ENCODE measurements around the gene ABR. TPM values are rescaled to one million over a fixed set of nuclear protein-coding genes. Genes with fewer than 3 reads are reported as not detected.
"Not testable (repeated sequence)": the region's sequence is repeated elsewhere in the genome, so short reads cannot be mapped to it uniquely, and the experiment has no call there.

Gene ABR
- polyA plus RNA-seq, 3 donors: 55.2 to 63.0 (median 58.7) TPM

DNA sequence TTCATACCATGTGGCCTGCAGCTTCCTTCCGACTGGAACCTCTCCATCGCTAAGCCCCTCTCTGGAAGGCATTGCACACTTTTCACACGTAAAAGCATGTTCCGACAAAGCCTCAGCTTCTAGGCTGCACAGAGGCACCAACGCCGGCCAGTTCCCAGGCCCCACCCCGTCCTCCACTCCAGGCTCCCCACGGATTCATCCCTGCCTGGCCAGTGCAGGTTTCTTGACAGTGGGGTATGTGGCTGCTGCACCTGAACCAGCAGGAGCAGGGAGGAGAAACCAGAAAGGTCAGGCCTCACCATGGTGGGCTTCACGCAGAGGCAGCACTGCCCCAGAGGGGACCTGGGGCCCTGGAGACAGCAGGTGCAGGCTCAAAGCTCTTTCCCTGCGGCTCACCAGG is 168.6 kb downstream of the ABR start:
- no peak for DNase-seq

DNA sequence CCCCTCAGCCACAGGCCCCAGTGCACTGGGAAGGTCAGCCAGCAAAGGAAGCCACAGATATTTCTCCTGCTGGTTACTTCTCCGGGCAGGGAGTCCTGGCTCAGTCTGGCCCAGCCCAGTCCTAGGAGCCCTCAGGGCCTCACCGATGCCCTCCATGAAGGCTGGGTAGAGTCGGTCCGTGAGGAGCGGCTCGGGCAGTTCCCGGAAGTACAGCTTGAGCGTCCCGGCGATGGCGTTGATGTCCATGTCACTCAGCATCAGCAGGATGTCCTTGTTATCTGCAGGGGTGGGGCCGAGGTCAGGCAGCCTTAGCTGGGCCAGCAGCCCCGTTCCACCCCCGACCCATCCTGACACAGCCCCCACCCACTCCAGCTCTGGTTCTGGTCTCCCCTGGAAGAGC is 169.2 kb downstream of the ABR start:
- DNase-seq: no peak

DNA sequence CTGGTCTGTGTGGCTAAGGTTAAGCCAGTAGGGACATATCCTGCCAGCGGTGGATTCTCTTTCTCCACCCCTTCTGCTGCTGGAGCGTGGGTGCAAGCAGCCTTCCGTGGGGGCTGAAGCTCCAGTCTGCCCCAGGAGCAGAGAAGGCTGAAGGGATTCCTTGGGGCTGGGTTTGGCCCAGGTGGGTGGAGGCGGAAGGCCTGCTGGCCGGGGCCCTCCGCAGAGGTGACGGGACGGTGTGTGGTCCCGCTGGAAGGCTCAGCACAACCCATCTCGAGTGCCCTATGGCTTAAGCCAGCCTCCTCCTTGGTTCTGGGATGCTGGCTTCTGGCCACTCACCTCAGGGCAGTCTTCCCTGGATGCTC is 169.7 kb downstream of the ABR start:
- no peak for DNase-seq

DNA sequence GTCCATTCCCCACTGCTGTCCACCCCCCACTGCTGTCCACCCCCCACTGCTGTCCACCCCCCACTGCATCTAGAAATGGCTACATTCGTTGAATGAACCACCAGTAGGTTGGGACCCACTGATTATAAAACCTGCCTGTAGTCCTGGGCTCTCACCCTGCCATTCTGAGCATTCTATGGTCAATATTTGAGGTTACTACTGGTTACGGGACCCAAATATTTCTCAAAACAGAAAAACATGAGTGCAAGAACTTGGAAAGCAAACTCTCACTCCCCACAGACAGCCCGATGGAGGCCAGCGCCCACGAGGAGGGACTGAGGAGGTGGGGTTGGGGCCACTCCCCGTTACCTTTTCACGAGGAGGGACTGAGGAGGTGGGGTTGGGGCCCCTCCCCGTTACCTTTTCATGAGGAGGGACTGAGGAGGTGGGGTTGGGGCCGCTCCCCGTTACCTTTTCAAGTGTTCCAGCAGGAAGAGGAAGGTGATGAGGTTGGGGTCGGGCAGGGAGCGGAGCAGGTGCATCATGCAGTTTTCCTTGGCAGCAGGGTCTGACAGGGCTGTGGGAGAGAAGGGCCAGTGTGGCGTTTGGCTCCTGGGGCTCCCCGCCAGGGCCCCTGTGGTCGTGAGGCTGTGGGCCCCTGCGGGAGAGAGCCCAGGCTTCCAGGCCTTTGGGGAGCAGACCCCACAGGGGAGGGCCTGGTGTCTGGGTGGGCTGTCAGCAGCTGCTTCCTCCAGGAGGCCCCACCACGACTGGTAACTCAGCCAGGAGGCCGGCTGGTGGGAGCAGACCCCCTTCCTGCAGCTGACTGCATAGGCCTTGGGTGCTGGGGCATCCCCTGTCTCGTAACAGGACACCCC is 170.3 kb downstream of the ABR start:
- DNase-seq: no peak

DNA sequence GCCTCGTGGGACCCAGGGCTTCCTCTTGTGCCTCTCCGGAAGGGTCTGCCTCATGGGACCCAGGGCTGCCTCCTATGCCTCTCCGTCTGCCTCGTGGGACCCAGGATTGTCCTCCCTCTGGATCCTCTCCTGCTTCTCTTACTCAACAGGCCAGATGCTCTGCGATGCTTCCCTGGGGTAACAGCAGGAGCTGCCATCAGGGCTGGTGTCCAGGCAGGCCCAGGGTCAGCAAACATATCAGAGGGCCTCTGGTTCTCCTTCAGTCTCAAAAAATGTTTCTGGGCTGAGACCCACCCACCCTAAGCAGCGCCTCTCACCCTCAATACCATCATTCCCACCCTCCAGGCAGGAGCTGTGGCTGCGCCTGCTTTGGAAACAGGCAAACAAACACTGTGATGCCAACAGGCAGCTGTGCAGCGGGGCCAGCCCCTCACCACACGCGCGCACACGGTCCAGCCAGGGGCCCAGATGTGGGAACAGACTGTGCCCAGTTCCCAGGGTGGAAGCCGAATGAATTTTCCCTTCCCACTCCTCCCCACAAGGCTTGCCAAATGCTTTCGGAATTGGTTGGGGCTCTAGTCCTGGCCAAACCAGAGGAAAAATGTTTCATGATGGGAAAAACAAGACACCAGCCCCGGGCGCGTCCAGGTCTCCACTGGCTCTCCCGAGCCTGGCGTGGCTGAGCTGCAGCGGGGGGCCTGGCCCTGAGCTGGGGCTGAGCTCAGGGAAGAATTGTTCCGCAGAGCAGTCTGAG is 171.6 kb downstream of the ABR start:
- no peak for DNase-seq

DNA sequence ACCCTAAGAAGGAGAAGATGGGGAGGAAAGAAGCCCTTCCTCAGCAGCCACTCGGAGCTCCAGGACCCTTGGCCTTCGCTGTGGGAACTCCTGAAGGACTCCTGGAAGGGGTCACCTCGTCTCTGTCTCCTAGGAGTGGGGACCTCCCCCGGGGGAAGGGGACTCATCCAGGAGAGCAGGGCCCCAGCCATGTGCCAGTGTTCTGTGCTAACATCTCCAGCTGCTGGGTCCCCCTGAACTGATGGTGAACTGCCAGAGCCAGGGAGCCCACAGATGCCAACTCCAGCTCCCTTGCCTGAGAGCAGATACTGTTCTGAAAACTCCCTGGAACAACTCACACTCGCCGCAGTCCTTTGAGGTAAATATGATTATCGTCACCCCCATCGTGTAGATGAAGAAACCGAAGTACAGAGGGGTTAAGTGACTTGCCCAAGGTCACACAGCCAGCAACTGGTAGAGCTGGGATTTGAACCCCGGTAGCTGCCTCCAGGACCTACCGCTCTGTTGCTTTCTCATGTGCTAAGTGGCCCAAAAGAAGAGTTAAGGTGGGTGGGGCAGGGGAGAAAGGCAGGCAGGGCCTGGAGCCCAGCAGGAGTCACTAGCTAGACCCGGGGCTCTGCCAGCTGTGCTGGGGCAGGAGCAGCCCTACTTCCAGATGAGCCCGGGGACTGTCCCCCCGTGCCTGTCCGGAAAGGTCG is 172.3 kb downstream of the ABR start:
- no peak for DNase-seq

DNA sequence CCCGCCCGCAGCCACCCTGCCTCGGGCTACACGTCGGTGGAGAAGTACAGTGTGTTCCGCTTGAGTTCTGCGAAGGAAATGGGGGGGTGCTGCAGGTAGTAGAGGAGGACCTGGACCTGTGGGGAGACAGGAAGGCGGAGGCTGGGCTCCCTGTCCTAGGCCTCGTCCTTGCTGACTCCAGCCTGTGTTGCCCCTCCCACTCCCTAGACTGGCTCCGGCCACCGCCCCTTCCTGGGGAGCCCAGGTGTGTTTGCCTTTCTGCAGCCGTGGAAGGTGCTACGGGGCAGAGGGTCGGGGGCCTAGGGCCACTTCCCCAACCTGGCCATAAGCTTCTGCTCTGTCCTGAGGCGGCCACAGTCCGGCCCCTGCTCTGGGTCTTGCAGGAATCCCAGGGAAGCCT is 173.7 kb downstream of the ABR start:
- no peak for DNase-seq

DNA sequence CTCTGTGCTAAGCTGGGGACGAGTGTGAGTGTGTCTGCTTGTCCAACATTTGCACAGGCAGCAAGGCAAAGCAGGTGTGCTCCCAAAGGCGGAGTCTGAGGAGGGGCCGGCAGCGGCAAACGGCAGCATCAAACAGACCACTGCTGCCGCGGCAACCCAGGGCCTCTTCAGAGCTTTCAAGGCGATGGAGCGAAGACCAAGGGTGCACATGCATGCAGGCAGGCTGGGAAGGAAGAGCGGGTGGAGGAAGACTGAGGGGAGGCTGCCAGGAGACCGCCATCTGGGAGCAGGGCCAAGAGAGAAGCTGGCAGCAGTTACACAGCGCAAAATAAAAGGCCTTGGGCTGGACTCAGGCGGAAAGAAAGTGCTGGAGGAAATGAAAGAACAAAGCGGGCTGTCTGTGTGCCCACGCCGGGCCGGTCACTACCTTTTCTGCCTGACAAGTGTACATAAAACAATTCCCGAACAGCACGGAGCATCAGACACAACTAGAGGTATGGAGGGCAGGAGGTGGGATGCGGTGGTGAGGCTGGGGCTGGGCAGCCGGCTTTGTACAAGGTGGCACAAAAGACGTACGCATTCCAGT is 174.3 kb downstream of the ABR start:
- no peak for DNase-seq

DNA sequence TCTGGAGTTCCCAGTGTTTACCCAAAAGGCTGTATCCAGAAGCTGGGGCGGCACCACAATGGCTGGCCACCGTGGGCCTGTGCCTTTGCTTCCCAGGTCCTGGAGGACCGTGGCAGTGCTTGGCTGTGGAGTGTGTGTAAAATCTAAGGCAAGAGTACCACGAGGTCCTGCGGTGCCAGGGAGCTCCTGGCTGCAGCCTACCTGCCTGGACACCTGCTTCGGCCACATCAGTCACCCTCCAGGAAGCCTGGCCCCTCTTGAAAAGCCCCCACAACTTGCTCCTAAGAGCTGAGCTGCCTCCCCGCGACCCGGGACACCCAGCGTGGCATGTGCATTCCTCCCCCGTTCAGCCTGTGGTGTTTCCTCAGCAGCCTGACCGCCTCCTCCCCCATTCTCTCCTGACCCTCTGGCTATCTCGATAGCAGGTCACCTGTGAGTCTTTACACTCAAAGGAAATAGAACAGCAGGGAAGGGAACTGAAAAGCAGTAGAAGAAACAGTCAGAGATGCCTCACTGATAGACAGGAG is 174.9 kb downstream of the ABR start:
- DNase-seq: no peak

DNA sequence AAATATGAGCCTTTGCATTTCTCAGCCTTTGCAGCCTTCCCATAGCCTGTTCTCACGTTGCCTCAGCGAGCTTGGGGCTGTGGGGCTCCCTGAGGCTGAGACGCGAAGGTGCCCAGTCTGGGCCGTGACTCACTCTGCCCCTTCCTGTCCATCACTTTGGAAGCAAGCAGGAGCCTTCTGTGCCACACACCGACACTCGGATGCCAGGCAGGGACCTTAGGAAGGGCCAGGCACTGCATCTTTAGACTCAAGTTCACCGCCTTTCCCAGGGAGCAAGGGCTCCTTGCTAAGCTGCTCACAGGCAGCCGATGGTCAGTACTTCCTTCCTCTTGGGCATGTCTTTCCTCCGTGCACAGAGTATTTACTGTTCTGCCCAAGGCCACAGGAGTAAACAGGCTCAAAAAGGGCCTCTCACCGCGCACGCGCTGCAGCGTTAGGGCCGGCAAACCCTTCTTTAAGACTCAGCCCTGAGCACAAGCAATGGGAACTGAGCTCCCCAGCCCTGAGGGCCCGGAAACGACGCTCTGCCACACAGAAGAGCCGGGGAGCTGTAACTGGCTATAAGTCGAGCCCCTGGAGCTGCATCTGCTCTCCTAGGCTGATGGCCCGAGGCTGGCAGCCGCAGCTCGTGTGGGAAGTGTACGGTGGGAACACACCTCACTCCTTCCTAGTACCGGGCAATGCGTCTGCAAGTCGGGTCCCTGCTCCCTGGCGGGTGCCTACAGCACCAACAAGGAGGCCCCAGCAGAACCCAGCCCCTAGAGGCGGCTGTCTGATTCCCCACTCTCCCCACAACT is 175.6 kb downstream of the ABR start:
- no peak for DNase-seq

DNA sequence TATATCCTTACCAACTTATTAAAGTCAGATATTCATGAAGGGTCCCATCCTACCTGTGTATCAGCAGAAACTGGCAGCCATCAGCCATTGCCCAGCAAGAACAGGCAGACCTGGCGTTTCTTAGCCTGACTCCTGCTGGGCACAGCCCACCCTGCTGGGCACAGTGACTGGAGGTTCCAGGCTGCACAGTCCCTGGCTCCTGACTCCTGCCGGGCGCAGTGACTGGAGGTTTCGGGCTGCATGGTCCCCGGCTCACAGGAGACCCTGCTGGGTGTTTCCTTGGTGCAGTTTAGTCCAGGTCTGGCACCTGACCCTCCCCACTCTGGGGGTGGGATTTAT is 176.2 kb downstream of the ABR start:
- no peak for DNase-seq

DNA sequence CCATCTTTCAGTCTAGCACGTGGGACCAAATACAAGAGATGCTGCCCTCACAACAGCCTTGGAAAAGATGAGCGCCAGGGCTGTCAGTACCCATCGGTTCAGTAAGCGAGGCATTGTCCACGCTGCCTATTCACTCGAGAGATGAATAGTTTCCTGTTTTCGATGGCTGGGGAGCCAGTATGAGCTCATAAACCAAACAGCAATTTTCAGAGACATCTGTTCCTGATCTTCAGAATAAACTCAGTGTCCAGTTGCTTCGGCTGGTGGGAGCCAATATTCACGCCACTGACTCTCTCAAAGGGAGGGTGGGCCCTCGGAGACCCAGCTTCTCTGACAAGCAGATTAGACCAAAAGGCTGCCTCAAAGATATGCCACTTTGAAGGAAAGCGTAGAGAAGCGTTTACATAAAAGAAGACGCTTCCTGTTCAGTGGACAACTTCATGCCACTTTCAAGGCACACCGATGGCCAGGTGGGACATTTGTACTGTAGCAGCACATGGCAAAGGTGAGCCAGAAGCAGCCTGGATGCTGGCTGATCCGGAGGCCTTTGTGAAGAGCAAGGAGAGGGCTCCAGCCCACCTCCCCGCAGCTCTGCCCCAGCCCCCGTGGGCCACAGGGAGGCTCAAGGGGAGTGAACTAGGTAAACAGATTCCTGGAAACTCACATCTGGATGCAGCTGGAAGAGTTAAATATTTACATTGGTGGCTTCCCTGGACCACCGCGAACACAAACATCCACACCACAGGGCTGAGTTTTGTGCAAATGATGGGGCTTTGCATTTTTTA is 176.8 kb downstream of the ABR start:
- DNase-seq: no peak

DNA sequence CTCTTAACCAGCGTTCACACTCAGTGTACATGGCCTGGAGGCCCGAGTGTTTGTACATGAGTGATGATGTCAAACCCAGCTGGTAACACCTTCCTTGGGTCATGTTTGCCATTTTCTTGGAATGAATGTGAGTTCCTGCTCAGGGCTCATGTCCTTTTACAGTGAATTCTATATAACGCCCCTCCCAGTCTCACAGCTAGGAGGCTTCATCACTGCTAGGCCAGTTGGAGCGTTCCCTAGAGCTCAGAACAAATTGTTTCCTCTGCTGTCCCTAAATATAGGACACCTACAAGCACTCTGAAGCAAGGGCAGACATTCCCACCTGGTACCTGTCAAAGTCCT is 177.4 kb downstream of the ABR start:
- no peak for DNase-seq

DNA sequence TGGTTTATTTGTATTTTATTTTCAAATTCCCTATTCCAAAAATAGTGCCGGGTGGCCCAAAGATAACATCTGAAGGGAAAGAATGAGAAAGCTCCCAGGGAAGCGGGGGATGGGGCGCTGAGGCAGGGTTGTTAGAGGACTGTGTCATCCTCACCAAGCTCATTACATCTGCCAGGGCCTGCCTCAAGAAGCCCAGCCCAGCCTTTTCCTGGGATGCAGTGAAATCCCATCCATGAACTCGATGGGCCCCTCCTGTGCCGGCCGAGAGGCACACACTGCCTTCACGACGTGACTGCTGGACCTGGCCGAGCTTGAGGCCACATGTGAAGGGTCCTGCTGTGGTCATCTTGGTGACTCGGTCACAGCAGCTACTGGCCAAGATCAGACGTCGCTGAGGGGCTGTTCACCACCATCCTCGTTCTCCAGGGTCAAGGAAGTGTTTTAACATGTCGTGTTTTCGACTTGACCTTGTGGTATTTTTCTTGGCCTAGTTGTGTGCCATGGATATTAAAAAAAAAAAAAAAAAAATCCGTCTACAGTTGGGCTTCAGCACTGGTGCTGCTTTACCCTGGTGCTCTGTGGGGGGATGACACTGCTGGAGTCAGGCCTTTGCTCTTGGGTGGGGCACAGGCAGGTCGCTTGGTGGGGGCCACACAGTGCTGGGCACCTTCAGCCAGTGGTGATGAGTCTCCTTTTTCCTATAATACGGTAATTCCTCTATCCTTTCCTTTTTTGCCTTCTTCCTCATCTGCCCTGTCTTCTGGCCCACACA is 178.0 kb downstream of the ABR start:
- no peak for DNase-seq

DNA sequence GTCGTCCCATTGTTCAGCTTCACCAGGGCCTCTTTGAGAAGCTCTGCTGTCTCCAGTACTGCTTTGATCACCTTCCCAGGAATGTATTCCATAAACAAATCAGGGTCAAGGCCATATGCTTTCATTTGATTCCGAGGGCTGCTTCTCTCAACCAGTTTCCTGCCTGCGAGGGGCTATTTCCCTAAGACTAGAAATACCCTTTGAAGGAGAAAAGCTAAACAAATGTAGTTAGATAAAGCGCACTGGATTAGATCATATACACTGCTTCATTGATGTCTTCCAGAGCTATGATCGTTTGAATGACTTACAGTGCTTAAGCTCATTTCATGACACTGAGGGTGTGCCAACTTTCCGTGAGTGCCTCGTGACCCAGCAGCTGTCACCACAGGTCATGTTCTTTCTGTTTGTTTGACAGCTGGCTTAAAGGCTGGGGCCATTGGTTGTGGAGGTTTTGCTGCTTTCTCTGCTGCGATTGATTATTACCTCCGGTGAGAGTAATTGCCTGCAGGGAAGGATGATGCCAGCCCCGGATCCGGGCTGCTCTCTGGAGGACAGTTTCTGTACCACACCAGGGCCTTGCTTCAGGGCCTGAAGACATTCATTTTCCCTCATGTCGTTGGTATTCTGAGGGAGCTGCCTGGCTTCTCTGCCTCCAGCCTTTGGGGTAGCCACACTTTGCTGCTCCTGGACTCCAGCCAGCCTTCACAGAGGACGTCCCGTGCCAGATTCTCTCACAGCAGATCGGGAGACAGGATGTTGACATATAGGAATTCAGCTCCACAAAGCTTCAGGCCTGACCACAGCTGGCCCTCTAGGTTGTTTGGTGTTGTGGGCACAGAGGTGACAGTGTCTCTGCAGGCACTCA is 179.0 kb downstream of the ABR start:
- DNase-seq: no peak

DNA sequence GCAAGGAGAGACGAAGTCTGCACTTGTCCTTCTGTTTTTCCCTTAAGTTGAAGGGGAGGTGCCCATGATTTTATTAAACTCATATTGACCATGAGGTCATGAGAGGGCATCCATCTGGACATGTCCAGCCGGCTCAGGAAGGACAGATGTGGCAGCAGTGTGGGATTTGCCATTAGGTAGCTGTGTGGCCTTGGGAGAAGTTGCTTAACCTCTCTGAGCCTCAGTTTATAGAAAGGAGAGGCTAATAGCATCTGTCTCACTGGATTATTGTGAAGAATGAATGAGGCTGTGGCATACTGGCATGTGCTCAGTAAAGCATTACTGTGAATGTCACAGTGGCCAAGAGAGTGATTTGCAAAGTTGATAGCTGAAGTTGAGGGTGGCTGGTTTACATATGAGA is 181.7 kb downstream of the ABR start:
- DNase-seq: no peak

DNA sequence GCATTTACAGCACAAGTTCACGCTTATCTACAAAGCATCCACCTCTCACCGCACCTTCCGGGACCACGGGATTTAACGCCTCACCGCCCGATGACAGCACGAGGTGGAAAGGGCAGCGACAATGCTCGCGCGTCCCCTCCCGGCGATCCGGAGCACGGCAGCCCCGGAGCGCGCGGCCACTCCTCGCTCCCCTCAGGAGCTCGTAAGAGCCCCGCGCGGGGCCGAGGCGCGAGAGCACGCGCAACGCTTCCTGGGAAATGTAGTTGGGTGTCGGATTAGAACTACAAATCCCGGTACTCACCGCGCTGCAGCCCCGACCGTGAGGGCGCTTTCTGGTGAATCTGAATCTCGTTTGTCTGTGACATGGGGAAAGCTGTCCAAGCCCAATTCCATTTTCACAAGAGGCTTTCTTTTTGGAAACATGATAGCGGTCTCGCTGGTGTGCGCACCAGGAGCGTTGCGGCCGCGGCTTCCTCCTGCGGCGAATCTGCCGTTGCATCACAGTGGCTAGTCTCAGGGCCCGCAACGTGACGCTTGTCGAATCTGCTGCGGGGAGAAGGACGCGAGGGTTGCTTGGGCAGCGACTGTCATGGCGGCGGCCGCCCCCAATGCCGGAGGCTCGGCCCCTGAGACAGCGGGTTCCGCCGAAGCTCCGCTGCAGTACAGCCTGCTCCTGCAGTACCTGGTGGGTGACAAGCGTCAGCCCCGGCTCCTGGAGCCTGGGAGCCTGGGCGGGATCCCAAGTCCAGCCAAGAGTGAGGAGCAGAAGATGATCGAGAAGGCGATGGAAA is 183.0 kb downstream of the ABR start, which contains the start of gene TIMM22:
TIMM22 (plus strand) TSS at position 576 of the 791 bp plus-strand sequence; CDS start at position 590, 14 bp downstream.
- DNase-seq: peak; percentile 98

DNA sequence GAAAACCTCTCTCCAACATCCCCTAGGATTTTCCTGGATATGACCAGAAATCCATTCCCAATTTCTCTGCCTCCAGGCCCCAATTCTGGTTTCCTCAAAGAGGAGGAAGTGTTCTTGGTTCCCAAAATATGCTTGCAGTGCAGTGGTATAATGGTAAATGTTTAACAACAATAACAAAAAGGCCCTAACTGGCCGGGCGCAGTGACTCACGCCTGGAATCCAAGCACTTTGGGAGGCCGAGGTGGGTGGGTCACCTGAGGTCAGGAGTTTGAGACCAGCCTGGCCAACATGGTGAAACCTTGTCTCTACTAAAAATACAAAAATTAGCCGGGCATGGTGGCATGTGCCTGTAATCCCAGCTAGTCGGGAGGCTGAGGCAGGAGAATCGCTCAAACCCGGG is 184.5 kb downstream of the ABR start:
- DNase-seq: not testable (repeated sequence)

All from renal pelvis (tissue), 4 donors.